HUDEP-2 (cell line): ENCODE results near the gene XPO6.

Experiments
- DNase-seq, 76 experiments: peaks; one replicate each; lab custom pipeline; 2025; ENCODE audit not compliant: unreplicated experiment in 76 of 76; lab: John Stamatoyannopoulos, UW

Gene XPO6

DNA sequence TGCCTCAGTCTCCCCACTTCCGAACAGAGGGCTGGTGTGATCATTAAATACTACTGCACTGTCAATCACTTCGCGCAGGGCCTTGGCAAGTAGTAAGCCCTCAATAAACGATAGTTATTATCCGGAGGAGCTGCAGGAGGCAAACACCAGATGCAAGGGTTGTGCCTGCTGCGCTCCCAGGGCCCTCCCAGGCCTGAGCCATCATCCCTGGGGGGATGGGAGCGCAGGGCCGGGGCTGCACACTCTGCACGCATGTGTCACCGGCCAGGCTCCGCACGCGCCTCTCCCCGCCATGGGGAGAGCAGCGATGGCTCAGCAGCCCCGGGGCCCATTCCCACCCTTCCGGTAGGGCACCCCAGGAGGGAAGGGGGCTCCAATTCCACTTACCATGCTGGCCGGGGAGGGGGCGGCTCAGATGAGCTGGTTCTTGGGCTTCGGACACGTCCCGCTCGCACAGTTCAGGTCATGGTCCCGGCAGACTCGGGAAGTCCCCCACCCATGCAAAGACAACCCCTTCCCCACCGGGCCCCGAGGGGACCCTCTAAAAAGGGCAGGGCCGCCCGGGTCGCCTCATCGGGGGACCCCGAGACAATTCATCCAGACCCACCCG is 681 bp downstream of the XPO6 start:
- peak in 61 of 76 experiments; percentile 5 to 72 (median 51) for DNase-seq

DNA sequence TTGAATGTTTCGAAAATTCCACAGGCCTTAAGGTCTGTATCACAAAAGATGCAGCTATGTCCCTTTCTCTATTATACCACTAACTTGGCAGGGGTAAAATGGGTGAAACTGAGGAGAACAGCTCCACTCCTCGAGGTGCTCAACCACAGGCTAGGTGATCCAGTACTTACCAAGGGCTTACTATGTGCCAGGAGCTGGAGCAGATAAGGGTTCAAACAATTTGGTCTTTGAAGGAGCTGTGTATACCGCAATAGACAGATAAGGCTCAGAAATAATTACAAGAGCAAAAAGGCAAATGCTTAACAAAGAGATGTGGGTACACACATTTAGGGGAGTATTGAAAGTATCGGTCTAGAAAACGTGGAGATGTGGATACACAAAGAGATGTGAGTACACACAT is 1.5 kb downstream of the XPO6 start:
- DNase-seq = peak in 37 of 76 experiments; percentile 2 to 64 (median 30)

DNA sequence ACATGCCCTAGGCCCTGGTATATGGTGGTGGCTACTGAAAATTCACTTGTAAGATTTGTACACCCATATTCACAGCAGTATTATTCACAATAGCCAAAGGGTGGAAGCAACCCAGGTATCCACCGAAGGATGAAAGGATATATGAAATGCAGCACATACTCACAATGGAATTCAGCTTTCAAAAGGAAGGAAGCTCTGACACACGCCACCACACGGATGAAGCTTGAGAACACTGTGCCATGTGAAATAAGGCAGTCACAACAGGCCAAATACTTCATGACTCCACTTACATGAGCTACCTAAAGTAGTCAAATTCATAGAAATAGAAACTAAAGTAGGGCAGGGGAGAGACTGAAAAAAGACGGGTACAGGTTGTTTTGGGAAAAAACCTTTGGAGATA is 2.9 kb downstream of the XPO6 start:
- no peak for DNase-seq

DNA sequence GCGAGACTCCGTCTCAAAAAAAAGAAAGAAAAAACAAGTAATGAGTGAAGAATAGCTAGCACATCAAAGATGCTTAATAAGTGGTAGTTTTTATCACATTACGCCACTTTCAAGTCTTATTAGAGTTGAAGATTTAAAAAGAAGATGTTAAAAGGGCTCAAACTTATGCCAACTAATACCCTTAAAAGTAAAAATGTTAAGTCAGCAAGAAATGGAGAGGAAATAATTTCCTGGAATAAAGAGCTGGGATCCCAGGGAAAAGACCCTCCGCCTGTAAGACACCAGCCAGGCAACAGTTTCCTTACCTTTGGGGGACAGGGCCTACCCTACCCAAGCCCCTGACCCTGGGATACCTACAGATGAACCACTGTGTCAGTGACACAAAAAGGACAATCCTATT is 3.6 kb downstream of the XPO6 start:
- no peak for DNase-seq

DNA sequence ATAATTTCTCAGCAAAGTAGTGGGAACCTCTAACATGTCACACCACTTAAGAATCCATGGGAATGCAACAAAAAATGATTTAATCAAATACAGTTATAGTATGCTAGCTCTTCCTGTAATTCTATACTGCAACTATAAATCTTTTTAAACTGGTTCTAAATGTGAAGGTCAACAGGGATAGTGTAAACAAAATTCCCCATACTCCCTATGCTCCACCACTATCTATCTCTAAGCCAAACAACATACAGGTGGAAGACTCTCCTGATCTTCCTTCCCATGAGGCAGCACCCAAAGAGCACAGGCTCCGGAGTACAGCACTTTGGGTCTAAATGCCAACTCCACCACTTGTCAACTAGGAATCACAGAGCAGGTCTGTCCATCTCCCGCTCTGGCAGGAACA is 4.4 kb downstream of the XPO6 start:
- no peak for DNase-seq

DNA sequence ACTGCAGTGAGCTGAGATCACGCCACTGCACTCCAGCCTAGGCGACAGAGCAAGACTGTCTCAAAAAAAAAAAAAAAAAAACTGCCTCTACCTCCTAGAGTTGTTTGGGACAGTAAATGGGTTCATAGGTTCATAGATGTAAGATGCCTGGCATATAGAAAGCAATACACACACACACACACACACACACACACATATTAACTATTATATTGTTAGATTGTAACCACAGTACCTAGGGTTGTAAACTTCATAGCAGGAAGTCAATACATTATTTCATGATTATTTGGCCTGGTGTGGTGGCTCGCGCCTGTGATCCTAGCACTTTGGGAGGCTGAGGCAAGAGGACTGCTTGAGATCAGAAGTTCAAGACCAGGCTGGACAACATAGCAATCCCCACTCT is 5.8 kb downstream of the XPO6 start:
- DNase-seq = no peak

DNA sequence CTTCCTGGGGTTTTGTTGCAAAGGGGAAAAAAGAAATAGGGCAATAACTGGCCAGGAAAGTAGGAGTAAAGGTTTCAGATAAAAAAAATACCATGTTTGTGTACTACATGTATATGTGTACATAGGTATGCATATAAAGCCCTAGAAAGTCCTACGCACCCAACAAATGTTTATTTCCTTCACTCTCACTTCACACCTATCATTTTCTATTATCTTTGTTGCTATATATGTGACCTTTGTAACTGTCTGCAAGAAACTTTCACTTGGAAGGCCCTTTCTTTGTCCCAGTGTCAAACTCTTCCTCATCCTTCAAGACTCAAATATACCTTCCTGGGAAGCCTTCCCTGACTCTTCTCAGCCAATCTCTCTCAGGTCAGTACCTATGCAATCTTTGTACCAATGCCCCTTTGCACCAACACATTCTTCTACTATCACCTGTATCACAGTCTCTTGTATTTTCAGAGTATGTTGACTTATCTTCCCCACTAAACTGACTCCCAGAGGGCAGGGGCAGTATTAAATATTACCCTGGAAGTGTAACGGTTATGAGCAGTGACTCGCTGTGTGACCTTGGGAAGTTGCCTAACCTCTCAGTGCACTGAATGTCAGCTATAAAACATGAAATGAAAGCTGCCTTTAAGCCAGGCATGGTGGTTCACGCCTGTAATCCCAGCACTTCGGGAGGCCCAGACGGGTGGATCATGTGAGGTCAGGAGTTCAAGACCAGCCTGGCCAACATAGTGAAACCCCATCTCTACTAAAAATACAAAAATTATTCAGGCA is 6.5 kb downstream of the XPO6 start:
- DNase-seq = no peak

DNA sequence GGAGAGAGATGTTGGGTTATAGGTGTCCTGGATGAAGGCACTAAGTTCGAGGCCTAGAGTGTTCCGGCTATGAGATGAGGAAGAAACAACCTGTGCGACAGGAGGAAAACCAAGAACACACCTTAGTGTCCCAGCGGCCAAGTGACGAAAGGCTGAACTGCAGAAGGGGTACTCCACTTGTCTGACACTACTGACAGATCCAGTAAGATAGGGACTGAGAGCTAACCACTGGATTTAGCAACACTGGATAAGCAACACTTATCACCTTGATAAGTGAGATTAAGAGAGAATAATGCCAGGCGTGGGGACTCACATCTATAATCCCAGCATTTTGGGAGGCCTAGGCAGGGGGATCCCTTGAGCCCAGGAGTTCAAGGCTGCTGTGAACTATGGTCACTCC is 7.1 kb downstream of the XPO6 start:
- no peak for DNase-seq

DNA sequence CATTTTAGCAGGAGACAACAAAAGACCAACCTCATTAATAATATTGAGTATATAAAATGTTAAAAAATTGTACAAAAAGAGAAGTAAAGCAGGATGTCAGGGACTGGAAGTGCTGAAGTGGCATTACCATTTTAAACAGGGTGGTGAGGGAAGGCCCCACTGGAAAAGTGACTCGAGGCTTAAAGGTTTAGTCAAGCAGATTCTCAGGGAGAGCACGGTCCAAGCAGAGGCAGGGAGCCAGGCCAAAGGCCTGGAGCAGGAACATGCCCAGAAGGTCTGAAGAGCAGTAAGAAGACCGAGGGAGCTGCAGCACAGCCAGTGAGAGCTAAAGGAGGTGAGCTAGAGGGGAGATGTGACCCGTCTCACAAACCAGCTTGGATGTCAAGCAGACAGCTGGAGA is 7.6 kb downstream of the XPO6 start:
- no peak for DNase-seq

DNA sequence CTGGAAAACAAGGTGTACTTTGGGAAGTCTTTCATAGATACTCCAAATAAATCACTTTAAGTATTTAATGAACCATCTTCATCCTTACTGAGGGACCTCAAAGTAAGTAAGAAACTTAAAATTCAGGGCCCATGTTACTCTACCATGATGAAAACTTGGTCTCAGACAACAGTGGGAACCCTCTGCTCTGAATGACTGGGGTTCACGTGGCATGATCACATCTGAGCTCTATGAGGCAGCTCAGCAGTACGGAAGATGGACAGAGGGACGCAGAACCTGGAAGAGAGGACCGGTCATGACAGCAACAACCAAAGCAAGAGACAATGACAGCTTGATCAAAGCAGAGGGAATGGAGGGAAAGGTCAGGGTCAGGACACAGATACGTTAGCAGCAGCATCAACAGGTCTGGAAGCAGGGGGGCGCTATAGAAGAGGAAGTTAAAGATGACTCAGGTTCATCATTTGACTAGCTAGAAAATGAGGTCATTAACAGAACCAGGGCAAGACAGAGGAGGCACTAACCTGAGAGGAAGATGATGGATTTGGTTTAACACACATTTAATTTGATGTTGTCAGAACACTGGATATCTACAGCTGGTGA is 9.5 kb downstream of the XPO6 start:
- no peak for DNase-seq

DNA sequence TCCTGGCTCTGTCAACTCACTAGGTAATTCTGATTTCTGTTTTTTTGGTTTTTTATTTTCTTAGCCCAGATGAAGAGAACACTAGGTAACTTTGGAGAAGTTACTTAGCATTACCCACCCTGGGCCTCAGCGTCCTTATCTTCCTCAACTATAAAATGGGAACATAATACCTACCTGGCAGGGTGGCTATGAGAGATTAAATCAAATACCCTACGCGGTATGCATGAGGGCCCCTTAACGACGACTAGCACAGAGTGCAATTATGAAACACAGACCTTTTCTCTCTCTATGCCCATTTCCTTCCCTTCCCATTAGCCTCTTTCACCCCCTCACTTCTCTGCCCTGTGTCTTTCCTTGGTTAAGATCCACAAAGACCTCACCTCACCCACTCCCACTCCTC is 11.1 kb downstream of the XPO6 start:
- no peak for DNase-seq

DNA sequence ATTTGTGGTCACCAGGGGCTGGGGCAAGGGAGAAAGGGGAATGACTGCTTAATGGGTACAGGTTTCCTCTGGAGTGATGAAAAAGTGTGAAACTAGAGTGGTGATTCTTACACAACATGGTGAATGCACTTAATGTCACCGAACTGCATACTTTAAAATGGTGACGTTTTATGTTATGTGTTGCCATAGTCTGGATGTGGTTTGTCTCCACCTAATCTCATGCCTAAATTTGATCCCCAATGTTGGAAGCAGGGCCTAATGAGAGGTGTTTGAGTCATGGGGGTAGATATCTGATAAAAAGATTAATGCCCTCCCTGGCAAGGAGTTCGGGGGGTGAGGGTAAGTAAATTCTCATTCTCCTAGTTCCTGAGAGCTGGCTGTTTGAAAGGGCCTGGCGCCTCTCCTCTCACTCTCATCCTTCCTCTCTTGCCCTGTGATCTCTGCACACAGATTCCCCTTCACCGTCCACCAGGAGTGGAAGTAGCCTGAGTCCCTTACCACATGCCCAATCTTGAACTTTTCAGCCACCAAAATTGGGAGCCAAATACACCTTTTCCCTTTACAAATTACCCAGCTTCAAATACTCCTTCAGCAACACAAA is 15.3 kb downstream of the XPO6 start:
- DNase-seq = no peak

DNA sequence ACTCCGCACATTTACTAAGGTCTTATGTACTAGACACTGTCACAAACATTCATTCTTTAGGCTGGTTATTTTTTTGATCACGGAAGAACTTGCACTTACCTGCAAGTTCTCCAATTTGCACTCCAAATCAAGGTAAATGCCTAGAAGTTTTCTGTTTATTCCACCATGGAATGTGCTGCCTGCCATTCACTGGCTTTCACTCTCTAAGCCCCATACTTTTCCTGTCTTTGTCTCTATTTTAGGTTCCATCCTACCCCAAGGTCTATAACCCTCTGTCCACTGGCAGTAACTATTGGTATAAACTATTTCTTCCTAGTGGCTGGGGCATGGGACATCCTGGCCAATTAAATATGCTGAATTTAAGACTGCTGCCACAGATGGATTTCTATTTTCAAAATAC is 15.9 kb downstream of the XPO6 start:
- DNase-seq = no peak

DNA sequence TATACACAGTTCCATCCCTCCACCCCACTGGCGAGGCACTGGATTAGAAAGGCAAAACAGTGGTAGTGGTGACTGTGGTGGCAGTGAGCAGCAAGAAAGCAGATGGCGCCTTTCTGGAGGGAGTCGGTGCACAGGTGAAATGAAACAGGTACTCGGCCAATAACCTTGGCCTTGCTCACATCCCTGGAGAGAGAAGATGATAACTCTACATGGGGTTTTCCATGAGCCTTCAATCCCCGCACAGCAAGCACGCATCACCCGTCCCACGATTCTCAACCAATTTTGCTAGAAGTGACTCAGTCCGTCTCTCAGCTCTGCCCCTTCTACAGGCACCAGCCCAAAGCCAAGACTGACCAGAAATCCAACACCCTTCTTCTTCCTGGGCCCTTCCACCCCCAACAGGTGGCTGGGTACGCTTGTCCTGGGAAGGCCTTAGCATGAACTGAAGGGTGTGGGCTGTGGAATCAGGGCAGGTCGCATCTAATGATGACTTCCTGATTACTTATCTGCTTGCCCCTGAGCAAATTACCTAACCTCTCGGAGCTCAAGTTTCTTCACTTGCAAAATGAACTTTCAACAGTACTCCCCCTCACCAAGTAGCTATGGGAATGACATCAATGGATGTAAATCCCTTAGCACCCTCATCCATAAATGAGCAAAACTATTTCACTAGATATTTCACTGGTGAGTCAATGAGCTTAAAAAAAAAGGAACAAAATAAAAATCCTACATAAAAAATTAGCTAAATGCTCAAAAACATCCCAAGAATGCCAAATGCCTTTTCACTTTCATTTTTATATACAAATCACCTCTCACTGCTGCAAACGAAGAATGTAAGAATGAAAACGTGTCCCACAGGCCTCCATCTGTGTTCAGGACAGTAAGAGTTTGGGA is 18.0 kb downstream of the XPO6 start:
- no peak for DNase-seq

DNA sequence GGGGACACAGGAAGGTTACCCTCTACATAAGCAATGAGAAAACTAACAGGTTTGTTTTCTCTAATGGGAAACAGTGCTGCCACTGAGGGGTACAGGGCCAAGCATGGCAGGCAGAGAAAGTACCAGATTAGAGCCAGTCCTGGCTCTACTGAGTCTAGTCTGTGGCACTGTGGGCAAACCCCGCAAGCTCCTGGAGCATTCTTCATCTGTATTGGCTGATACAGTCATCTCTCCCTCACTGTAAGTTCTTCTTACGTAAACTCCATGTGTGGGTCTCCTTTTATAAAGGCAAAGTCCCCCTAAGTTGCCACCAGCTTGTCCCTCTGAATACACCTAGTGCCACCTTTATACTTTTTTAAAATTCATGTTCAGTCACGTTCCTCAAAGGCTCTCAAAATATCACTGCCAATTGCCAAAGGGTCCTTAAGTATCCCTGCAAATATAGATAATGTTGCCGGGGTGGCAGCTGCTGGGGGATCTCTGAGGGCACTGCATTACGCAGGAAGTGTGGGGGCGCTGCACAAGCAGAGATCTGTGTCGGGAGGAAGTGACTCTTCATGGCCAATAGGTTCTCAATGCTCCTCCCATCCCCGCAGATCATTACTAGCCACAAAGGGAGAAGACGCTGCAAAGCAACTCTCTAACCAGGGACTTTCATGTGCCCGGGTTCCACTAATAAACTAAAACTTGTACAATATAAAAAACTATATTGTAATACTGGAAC is 18.8 kb downstream of the XPO6 start:
- peak in 14 of 76 experiments; percentile 6 to 39 (median 18) for DNase-seq

DNA sequence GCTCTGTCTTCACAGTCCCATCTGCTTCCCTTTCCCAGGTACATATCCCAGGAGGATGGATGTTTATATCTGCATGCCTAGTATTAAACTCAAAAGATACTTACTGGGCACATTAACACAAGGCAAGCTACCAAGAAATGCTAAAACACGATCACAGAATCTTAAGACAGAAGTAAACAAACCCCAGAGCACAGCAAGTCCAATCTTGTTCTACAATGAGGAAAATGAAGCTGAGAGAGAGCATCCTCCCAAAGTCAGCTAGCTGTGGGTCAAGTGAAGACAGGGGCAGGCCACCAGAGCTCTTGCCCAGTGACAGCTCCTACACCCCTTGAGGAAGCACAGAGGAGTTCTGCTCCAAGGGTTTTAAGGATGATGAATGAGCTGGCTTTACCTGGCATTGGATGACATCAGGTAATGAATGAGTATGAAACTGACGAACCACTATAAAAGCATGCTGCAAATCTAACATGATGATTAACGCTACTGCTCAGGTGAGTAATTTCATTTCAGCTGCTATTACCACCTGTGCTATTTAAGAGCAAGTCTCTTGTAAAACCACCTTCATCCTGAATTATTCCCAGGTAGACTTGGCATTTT is 20.3 kb downstream of the XPO6 start:
- no peak for DNase-seq

DNA sequence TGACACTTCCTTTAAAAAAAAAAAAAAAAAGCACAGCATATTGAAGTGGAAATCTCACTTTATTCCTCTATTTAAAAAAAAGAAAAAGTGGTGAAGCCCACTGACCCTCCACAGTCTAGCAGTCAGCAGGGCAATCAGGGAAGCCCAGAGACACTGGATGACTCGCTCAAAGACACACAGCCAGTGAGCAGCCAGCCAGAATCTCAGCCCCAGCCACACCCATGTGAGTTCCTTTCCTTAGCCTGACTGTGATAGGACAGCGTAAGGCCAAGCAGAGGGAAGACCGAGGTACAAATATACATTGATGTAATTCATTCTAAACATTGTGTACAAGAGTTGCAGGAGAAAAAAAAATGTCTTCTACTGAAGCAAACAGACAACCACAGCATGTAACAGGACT is 22.5 kb downstream of the XPO6 start:
- DNase-seq = peak in 18 of 76 experiments; percentile 3 to 51 (median 12)

DNA sequence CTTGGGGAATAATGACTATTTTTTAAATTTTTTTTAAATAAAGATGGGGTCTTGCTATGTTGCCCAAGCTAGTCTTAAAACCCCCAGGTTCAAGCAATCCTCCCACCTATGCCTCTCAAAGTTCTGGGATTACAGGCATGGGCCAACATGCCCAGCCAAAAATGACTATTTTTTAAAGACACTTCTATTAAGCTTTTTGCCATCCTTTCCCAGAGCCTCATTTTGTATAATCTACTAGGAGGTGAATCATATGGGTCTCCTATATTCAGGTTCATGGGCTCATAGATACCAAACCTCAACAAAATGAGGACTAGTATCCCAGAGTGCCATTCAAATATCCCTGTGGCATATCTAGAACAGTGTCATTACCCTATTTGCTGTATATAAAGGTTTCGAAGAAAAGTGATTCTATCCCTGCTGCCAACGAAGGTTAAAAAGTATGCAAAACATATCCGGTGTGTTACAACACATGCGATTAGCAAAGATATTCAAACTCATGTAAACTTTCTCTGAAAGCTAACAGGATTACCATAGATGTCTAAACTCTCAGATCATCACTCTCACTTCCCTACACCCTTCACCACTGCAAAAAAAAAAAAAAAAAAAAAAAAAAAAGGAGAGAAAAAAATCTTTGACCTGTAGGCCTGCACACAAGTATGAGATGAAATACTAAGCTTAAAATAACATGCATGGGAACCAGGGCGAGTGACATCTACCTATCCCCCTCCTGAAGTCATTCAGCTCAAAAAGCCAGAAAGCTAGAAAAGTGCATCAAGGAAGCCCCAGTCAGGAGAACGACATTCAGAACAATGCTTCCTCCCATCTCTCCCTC is 23.5 kb downstream of the XPO6 start:
- DNase-seq = no peak

DNA sequence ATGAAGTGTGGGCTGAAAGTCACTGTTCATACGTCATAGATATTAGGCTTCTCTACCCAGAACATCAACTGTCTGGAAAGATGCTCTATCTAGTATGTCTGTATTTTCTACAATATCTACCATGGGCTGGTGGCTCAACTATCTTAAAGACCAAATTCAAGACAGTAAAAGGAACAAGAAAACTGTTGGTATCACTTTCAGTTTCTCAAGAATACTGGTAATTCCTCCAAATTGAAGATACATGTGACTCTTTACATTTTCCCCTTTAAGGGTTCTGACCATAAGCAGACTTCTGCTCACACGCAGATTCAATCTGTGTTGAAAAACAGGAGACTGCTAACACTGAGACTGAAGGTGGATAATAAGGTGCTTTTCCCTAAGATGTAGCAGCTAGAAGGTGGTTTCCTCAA is 24.2 kb downstream of the XPO6 start:
- DNase-seq = no peak
